ENCODE measurements around the gene FAM117A.
A peak's percentile ranks its signal among the peaks of the same experiment; 100 is the strongest.

FAM117A gene

DNA sequence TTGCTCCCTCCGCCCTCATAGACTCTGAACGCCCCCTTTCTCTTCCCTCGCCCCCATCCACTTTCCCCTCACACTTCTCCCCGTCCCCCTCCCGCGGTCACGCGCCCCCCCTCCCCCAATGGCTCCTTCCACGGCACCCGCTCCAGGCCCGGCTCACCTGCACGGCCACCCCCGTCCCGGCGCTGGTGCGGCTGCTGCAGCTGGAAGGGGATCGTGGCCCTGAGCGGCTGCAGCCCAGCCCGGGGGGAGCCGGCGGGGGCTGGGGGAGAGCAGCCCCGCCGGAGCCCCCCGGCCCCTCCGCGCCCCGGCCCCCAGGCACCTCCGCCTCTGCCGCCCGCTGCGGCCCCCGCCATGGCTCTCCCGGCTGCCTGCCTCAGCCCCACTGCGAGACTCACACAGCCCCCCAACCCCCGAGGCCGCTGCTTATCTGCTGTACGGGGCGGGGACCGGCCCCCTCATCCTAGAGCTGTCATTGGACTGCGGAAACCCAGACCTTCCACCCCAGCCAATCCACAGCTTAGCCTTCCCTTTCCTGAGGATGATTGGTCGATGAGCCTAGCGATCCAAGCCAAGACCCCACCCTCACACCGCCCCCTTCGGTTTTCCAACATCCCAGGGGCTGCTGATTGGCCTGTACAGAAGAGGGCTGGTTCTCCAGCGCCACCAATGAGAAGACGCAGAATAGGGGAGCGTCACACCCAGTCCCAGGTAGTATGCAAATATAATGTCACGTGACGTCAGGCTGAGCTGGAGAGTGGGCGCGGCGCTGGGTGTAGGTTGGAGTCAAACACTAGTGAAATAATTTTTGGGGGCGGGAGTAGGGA is at the start of gene FAM117A:
Gene FAM117A (minus strand): TSS at position 397 of the 824 bp plus-strand sequence. CDS start 44 bp downstream, at position 353.
- peak; percentile 99 for DNase-seq

- no peak for DNase-seq
Measured at GRCh38 chr17:49809056-49809455, 45.1 kb upstream of the FAM117A start.

GRCh38 chr17:49798738-49799137 is 34.8 kb upstream of the FAM117A start:
- DNase-seq: no peak

GRCh38 chr17:49798182-49798581 is 34.3 kb upstream of the FAM117A start:
- no peak for DNase-seq

DNA sequence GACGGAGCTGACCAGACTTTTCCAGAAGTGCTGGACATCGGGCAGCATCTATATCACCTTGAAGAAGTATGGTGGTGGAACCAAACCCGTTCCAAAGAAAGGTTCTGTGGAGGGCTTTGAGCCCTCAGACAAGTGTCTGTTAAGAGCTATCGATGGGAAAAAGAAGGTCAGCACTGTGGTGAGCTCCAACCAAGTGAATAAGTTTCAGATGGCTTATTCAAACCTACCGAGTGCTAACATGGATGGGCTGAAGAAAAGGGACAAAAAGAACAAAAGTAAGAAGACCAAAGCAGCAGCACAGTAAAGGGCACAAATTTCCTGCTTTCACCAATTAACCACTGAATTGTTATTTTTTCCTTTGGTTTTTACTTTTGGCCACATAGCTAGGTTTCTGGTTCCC is 31.4 kb upstream of the FAM117A start:
- no peak for DNase-seq

DNA sequence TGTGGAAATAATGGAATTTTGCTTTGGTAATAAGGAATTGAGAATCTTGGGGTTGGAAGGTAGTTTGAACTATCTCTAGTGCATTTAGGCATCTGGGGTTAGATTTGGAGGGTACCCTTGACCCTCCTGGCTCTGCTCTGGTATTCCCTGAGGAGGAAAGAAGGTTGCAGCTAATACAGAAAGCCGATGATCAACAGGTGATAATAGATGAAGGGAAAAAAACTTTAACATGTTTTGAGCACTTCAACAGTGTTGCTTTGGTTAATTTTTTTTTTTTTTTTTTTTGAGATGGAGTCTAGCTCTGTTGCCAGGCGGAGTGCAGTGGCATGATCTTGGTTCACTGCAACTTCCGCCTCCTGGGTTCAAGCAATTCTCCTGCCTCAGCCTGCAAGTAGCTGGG is 29.4 kb upstream of the FAM117A start:
- DNase-seq: no peak

DNA sequence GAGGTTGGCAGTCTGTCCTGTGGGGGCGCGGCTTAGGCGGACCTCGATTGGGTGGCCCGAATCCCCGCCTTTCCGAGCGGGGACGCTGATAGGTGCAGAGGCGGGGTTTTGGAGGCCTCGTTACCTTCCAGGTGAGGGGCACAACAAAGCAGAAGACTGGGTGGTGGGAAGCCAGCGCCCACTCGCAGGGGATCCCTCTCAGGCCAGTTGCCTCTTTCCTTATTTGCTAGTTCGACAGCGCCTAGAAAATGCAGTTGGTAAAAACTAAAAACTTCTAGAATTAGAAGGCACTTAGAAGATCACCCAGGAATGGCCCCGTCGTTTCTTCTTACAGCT is 25.3 kb upstream of the FAM117A start:
- DNase-seq: no peak

DNA sequence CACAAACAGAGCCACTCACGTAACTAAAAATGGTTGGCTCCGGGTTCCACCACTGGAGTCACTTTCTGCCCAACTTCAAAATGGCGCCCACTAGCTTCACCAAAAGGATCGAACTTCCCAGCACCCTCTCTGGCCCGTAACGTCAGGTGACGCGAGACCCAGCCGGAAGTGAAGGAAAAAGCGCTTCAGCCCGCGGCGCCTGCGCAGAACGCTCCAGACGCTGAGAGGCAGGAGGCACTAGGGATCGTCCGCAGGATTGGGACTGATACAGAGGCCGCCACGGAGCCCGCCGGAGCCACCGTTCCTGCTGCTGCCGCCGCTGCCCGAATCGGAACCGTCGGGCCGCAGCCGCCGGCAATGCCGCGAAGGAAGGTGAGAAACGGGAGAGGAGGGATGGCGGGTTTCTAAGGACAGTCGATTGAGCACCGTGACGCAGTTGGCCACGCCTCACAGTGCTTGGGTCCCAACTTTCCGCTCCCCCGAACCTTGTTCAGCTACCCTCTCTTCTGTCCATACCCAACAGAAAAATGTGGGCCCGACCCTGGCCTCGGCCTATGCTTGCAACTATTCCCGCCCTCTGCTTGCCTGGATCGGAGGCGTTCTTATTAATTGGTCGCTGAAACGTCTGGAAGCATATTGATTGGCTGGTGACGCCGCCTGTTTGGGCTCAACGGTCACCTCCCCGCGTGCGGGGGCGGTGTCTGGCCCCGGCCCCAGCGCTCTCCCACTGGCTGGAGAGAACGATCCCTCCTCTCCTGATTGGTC is 24.7 kb upstream of the FAM117A start, which contains the start of gene KAT7:
Gene KAT7 (plus strand): TSS at position 204 of the 765 bp plus-strand sequence. CDS start 154 bp downstream, at position 358.
- peak; percentile 99 for DNase-seq

- DNase-seq: no peak
Measured at GRCh38 chr17:49787884-49788477, 24.1 kb upstream of the FAM117A start.

DNA sequence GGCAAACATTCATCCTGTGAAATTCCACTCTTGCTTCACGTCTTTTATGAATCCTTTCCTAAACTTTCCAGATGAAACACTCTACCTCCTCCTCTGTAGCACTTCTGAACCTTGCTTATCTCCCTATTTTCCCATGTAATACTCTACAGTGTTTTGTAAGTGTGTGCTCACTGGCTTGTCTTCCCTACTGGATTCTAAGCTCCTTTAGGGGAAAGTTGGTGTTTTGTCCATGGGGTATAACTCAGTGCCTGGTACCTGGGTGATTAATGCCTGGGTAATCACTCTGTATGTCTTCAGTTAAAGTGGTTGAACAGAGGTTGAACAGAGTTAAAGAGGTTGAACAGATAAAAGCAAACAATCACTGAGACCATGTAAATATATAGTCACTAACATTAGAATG is 20.7 kb upstream of the FAM117A start:
- no peak for DNase-seq

GRCh38 chr17:49783791-49784190 is 19.9 kb upstream of the FAM117A start:
- no peak for DNase-seq

DNA sequence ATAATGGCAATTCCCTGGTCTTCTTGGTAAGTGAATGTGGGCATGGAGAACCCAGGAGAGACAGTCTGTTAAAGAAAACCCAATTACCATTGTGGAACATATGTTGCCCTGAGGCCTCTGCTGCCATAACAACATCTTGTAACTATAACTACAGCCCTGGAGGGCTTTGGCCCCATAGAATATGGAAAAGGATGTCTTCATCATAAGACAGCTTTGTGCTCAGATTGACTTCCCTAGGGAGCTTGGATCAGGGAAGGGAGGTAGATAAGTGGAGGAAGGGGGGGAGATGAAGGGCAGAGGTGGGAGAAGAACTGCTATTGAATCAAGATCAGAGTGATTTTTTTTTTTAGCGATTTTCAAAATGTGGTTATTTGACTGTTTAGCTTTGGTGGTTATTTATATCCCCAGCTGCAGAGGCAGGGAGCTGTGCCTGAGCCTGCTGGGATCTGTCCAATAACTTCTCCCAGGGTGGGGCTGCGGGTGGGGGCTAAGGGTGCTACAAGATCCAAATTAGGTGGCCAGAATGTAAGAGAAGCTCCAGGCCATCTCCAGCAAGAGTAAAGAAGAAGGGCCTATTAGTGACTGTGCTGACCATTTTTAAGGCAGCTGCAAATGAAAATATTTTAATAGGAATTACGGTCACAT is 19.3 kb upstream of the FAM117A start:
- no peak for DNase-seq

DNA sequence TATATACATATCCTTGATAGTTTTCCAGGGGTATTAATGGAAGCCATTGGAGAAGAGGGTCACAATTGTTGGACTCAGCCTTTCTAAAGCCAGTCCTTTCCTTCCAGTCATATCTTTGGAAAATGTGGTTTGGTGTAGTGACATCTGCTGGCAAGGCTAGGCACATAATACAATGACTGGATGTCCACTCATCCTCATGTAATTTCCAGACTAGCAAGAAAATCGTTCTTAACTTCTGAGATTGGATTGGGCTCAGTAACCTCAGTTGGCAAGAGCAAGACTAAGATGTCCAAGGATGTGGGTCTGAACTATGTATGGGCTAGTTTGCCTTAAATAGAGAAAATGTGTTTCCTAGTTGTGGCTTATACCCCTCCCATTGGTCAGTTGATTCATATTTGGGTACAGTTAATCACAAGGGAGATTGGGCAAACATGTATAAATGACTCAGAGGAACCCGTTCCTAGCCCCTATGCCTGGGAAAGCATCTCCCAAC is 15.9 kb upstream of the FAM117A start:
- DNase-seq: peak; percentile 36 to 64

DNA sequence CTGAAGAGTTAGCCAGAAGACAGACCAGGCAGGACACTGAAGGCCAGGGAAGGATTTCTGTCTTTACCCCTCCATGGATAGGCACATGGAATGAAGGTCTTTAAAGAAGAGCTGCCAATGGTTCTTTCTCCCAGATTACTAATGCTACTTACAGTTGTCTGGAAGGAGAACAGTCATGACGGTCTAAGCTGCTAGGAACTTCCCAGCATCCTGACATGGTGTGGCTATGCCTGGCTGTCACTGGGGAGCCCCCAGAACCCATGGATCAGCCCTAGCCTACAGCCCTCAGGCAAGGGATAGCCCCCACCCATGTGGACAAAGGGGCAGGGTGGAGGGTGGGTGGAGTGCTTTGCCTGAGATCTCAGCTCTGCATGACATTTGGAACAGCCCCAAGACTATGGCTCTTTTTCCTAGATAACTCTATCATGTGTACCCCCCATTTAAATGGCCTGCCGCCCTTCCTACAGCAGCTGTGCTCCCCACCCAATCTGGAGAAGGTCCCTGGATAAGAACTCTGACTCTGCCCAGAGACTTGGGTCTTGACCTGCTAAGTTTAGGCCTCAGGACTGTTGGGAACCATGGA is 15.3 kb upstream of the FAM117A start:
- DNase-seq: no peak

GRCh38 chr17:49777563-49777962 is 13.6 kb upstream of the FAM117A start:
- DNase-seq: no peak

GRCh38 chr17:49776551-49777300 is 12.8 kb upstream of the FAM117A start:
- no peak for DNase-seq

DNA sequence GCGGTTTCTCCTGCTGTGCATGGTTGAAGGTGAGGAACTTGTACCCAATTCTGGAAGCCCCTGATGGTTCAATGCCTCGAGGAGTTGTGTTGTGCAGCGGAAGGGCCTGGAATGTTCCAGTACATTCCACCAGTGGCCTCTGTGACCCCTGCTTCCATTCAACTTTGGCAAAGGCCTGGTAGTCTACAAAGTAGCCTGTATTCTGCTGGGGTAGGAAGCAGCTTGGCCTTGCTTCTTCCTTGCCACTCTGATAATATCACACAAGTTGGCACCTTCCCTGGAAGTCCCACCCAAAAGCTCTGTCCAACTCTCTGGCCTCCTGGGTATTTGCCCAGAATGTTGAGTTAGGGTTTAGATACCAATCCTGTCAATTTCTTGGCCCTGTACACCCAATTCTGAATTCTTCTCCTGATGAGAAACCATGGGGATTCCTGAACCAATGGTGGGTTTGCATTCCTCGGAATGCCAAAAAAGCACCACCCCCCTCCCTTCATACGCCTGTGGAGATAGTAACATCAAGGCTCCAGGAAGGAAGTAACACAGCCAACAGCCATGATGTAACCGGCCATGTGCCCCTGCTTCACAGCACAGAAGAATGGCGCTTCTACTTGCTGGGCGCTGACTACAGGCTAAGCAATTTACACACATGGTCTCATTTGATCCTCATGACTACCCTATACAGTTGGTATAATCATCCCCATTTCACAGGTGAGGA is 11.8 kb upstream of the FAM117A start:
- no peak for DNase-seq

GRCh38 chr17:49766918-49767530 is 3.1 kb upstream of the FAM117A start:
- no peak for DNase-seq

- no peak for DNase-seq
Measured at GRCh38 chr17:49764559-49765180, 739 bp upstream of the FAM117A start.
